AG10803 (cell line): ENCODE results near the gene PDZD2.

Source experiments
- DNase-seq: peaks from one replicate; pipeline ENCODE4 v3.0.0; 2010; ENCODE audit warnings: low read depth
- H3K4me3 ChIP-seq: 2 replicates; pipeline ENCODE4 v1.5.1; 2011; ENCODE audit warnings: mild to moderate bottlenecking, low read length, control low read depth
- CTCF ChIP-seq: conservative IDR thresholded peaks from 2 replicates; pipeline ENCODE4 v1.5.1; 2011; ENCODE audit warnings: mild to moderate bottlenecking, low read length, control low read depth, inconsistent platforms

PDZD2 gene

GRCh38 chr5:32089146-32090000 is 450.4 kb downstream of the PDZD2 start:
- TF ChIP-seq CTCF = no peak
- no peak for DNase-seq
- no peak overlapping the region for H3K4me3 ChIP-seq

DNA sequence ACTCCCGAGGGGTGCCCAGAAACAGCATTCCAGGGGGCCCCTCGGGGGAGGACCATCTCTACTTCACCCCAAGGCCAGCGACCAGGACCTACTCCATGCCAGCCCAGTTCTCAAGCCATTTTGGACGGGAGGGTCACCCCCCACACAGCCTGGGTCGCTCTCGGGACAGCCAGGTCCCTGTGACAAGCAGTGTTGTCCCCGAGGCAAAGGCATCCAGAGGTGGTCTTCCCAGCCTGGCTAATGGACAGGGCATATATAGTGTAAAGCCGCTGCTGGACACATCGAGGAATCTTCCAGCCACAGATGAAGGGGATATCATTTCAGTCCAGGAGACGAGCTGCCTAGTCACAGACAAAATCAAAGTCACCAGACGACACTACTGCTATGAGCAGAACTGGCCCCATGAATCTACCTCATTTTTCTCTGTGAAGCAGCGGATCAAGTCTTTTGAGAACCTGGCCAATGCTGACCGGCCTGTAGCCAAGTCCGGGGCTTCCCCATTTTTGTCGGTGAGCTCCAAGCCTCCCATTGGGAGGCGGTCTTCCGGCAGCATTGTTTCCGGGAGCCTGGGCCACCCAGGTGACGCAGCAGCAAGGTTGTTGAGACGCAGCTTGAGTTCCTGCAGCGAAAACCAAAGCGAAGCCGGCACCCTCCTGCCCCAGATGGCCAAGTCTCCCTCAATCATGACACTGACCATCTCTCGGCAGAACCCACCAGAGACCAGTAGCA is 451.3 kb downstream of the PDZD2 start:
- TF ChIP-seq CTCF = no peak
- DNase-seq = no peak
- no peak overlapping the region for H3K4me3 ChIP-seq

- H3K4me3 ChIP-seq = no peak overlapping the region
- no peak for TF ChIP-seq CTCF
- DNase-seq = no peak
These were observed 451.8 kb downstream of the PDZD2 start for GRCh38 chr5:32090755-32091128.

DNA sequence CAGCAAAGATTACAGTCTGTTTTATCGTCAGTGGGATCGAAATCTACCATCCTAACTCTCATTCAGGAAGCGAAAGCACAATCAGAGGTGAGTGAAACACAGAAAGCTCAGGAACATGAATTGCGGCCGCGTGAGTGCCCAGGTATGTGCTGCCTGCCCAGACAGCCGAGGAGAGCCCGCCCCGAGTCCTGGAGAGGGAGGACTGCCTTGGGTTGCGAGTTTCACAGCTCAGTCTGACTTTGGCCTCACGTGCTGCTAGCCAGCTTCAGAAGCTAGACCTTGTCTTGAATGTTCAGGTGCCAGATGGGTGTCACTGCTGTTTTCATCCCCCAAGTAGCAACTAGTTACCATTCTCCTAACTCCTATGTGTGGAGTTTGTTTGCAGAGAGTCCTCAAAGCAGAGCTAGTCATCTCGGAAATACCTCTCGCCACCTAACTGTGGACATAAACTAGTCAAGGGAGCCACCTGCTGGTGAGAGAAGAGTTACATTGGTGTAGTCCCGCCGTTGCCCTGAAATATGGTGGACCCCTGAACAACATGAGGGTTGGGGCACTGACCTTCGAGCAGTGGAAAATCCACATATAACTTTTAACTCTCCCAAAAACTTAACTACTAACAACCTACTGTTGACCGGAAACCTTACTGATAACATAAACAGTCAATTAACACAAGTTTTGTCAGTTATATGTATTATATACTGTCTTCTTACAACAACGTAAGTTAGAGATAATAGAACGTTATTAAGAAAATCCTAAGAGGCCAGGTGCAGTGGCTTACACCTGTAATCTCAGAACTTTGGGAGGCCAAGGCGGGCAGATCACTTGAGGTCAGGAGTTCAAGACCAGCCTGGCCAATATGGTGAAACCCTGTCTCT is 454.2 kb downstream of the PDZD2 start:
- TF ChIP-seq CTCF = peak; percentile 78
- DNase-seq = peak; percentile 71
- H3K4me3 ChIP-seq = no peak overlapping the region

DNA sequence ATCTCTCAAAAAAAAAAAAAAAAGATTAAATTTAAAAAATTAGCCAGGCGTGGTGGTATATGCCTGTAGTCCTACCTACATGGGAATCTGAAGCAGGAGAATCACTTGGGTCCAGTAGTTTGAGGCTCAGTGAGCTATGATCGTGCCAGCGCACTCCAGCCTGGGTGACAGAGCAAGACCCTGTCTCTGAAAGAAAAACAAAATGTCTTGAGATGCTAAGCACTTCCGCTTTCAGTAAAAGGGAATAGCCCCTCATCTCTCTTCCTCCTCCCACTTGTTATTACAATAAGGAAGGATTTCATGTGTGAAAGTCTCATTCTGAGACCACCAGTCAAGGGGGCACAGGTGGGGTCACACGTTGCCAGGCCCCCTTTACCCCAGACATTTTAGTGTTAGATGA is 455.8 kb downstream of the PDZD2 start:
- H3K4me3 ChIP-seq = no peak overlapping the region
- no peak for TF ChIP-seq CTCF
- no peak for DNase-seq

DNA sequence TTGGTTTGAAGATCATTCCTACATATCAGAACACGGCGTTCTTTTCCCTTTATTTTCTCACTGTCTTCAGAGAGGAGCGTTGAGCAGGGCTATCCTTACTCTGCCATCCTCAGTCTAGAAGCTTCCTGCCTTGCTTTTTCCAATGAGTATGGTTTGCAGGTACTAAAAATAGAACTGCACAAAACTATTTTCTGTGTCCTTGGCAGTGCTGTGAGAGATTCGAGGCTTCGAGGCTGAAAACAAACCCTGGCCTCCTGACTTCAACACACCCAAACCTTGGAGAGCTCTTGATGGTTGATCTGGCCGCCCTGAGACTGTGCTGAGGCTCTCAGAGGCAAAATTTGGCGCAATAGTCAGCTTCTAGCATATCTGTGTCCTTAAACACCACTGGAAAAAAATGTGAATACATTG is 456.3 kb downstream of the PDZD2 start:
- peak; percentile 18 for DNase-seq
- H3K4me3 ChIP-seq = no peak overlapping the region
- TF ChIP-seq CTCF = no peak
